CD4-positive, alpha-beta T cell treated with Interleukin-10 for 1 hour (primary cell): ENCODE measurements around the gene EPHB3.

Source experiments
- DNase-seq: peaks from one replicate; pipeline ENCODE4 v3.0.0-alpha.2; 2020

EPHB3 gene

GRCh38 chr3:184561061-184561912, at the start of gene EPHB3:
Gene EPHB3 (plus strand): TSS chr3:184561785. CDS start chr3:184562236, 451 bp downstream.
- DNase-seq, result peak; percentile 91

- DNase-seq, result no peak
Measured at GRCh38 chr3:184512621-184513020, 49.0 kb upstream of the EPHB3 start.

GRCh38 chr3:184513276-184514170, 48.1 kb upstream of the EPHB3 start:
- DNase-seq, result peak; percentile 83

- DNase-seq, result no peak
Measured at GRCh38 chr3:184514171-184514490, 47.5 kb upstream of the EPHB3 start.

DNA sequence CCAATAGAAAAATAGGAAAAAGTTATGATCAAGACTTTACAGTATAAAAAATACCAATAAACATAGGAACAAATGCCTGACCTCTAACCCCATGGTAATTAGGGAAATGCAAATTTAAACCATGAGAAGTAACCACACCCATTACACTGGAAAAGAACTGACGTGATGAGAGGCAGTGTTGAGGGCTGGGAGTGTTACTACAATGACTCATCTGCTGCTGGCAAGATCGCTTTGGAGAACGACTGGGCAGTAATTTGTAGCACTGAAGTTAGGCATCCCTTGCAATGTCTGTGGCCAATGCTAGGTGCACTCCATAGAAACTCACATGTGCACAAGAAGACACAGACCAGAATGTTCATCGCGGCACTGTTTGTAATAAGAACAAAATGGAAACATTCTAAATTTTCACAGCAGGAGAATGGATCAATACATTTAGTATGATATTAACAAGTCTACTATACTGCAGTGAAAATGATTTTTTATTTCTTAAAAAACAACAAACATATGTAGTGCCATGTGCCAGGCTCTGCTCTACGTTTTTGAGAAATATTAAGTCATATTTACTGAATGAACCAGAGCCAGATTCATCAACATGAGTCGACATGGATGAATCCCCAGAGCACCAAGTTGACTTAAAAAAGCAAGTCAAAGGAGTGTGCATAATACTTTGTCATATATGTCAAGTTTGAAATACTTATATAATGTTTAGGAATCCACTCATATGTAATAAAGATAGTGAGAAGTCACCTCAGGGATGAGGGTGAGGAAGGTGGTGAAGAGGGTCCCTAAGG, 37.6 kb upstream of the EPHB3 start:
- DNase-seq, result no peak

GRCh38 chr3:184524981-184525336, 36.6 kb upstream of the EPHB3 start:
- DNase-seq, result peak; percentile 13

DNA sequence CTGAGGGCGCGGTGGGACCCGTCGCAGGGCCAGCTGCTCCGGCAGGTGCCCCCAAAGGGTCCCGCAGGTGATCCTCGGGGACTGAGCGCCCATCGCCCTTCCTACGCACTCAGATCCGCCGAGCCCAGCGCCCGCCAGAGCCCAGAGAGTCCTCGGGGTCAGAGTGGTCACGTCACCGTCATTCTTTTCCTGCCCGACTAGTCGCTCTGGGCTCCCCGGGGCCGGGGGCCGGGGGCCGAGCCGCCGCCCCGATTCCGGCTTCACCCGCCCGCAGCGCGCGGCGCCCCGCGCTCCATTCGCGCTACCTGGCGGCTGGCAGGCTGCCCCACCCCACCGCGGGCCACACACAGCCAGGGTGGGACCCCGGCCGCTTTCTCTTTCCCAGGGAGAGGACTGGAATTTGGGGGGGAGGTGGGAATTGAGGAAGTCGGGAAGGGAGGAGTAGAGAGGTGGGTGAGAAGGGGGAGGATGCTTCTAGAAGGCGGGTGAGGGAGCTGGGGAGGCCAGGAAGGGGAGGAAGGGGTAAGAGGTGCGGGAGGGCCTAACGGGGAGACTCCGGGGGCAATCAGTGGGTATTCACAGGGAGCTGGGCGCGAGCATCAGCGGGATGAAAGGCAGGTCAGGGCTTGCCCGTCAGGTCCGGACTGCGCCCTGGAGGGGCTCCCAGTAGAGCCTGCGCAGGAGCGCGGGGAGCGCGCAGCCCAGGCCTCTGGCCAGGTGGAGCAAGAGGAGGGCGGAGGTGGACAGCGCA, 36.1 kb upstream of the EPHB3 start:
- DNase-seq, result no peak

DNA sequence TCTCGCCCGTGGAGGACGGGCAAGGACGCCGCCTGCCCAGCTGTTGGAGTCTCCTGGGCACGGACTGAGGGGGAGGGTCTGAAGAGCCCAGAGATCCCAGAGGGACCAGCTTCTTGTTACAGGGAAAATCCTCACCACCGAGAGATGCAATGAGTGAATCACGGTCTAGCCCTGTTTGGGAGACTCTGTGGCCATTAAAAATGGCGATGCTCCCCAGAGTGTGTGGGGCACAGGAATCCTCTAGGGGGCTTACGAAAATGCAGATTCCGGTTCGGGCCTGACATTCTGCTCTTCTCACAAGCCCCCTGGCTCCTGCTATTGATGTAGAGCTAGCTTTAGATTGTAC, 35.5 kb upstream of the EPHB3 start:
- no peak for DNase-seq

GRCh38 chr3:184531626-184532280, 29.8 kb upstream of the EPHB3 start:
- no peak for DNase-seq

GRCh38 chr3:184532940-184533732, 28.4 kb upstream of the EPHB3 start:
- DNase-seq, result no peak

DNA sequence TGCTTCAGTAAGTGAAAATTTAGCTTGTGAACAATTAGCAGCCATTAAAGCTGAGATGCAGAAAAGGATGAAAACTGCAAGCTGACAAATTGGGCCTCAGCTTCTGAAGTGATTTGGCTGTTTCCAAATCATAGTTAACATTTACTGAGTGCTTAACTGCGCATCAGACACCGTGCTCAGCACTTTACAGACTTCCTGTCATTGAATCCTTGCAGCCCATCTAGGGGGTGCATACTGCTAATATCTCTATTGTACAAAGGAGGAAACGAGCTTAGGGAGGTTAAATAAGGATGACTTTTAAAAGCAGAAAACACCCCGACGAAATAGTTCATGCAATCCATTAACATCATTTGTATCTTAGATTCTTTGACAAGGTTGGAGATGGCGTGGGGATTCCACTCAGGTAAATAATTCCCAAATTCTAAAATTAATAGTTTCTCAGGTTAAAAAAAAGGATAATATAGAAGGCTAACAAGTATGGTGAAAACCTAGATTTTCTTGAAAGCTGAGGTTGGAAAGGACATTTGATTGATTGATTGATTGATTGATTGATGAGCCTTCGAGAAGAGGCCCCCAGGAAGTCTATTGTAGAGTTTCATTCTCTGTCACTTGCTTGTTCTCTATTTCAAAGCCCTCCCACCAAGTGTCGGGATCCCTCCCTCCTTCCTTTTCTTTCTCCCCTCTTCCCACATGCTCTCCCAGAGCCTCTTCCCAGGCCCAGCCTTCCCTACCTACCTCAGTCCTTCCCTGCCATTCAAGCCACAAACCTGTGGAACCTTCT, 23.5 kb upstream of the EPHB3 start:
- DNase-seq, result no peak

DNA sequence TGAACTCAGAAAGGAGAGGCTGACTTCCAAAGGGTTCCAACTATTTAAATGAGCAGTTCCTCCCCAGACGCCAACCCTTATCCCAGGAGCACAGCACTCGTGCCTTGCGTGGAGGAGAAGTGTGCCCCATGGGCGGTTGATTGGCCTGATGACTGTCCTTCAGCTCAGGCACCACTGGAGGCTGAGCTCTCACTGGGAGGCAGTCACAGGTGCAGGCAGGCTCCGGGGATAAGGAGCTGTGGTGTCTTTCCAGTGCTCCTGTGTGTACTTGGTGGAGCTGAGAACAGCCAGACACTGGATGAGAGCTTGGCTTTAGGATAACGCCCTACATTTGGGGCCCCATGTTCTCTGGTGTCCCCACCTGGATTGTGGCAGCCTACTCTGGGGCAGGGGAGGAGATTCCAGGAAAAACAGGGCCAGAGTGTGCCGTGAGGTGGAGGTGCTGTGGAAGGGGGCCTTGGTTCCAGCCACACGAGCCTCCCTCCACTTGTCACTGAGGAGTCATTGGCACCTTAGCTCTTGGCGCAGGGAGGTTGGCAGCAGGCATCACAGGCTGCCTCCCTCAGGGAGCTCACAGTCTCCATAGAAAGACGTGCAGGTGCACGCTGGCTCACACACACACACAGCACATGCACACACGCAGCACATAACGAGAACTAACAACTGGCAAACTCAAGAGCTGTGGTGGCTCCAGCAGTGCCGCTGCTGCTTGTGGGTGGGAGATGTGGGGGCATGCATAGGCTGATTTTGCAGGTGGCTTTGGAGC, 22.7 kb upstream of the EPHB3 start:
- DNase-seq, result no peak

GRCh38 chr3:184539801-184540435, 21.7 kb upstream of the EPHB3 start:
- DNase-seq, result no peak

DNA sequence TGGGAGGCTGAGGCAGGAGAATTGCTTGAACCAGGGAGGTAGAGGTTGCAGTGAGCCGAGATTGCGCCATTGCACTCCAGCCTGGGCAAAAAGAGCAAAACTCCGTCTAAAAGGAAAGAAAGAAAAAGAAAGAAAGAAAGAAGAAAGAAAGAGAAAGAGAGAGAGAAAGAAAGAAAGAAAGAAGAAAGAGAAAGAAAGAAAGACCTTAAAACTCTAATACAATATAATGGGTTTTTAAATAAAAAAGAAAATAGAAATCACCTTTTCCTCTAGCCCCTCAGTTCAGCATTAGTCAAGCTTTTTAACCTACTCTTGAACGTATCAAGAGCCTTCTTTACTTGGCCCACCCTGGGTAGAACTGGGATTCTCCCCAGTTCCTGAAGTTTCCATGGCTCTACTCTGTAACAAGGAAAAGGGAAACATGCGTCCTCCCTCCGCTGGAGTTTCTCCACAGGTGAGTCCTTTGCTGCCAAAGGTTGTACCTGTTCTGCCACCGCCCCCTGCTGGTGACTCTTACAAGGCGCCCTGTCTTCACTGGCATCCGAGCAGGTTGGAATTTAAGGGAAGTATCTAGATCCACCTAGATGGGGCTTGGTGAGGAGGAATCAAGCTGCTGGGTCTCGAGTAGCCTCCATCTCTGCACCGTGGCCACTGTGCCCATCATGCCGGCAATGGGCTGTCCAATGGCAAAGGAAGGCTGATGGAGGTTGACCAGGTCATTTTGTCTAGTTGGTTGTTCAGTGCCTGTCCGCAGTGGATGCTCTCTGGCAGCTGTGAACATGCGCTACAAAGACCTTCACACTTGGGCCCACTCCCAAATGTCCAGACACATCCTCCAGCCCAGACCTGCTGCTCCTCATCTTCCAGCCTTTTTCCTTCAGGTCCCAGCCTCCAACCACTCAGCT, 20.6 kb upstream of the EPHB3 start:
- DNase-seq, result peak; percentile 73

DNA sequence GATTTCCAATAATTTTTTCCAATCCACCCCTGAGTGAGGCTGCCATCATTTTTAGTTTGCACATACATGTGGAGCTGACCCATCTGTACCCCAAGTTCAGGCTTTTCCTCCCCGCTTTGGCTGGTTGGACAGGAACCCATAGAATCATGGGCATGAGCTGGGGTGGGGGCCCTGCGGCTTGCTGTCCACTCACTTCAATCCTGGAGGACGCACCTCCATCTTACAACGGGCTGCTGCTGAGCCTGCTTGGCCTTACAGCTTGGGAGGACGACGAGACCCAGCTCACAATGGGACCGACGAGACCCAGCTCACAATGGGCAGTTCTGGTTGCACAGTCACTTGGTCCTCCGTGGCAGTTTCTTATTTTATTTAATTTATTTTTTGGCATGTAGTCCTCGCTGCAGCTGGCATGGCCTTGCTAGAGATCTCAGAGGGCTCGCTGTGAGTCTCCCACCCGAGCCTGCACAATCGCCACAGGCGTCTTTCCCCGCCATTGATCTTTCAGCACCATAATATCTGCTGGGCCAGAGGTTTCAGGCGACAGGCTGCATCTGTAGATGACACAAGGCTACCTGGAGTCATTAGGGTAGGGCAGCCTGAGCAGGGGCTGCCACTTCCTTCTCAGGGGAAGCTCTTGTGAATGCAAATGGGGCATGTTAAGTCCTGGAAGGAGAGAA, 19.6 kb upstream of the EPHB3 start:
- no peak for DNase-seq

DNA sequence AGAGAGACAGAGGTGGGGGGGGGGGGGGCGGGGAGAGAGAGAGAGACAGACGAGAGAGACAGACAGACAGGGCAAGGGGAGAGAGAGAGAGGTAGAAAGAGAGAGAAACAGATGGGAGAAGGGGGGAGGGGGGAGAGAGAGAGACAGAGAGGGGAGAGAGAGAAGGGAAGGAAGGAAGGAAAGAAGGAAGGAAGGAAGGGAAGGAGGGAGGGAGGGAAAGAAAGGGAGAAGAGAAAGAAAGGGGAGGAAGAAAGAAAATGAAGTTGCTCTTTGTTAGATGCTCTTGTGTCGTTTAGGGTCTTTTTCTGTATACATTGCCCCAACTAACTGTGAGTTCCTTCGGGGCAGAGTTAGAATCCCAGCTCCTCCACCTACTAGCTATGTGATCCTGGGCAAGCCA, 19.0 kb upstream of the EPHB3 start:
- DNase-seq, result no peak

DNA sequence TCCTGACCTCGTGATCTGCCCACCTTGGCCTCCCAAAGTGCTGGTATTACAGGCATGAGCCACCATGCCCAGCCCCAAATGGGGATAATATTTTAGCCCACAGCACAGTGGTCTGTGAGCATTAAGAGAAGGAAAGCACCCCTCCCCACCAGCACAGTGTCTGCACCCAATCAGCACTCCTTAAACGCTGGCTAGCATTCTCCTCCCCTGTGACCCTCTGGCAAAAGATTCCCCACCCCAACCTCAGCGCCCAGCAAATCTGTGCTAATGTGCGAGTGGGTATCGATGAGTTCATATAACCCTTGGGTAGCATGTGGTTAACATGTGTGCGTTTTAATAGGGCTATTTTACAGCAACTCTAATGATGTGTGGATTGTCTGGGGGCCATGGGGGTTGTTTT, 18.3 kb upstream of the EPHB3 start:
- DNase-seq, result no peak
